ENCODE results near the gene ITPR2.
"Not testable (repeated sequence)": the region's sequence is repeated elsewhere in the genome, so short reads cannot be mapped to it uniquely, and the experiment has no call there.

ITPR2 gene

DNA sequence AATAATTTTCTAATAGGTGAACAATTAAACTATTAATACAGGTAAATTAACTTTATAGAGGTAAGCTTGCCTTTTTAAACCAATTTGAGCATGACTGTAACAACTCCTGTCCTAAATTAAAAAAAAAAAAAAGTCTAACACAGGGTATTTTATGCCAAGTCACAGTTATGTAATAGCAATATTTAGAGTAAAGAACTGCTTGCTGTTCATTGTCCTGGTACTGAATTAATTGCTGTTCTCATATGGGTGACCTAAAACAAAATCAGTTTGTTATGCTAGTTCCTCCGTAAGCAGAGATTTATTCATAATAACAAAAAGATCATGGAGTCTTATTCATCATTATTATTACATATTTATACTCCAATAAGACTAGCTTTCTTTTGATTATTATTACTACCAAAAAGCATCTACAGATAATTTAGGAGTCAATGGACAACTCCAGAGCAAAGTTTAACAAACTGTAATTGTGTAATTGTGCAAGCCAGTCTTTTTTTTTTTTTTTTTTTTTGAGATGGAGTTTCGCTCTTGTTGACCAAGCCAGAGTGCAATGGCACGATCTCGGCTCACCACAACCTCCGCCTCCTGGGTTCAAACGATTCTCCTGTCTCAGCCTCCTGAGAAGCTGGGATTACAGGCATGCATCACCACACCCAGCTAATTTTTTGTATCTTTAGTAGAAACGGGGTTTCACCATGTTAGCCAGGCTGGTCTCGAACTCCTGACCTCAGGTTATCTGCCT is 98.3 kb downstream of the ITPR2 start:
- TF ChIP-seq, protein P1, sequence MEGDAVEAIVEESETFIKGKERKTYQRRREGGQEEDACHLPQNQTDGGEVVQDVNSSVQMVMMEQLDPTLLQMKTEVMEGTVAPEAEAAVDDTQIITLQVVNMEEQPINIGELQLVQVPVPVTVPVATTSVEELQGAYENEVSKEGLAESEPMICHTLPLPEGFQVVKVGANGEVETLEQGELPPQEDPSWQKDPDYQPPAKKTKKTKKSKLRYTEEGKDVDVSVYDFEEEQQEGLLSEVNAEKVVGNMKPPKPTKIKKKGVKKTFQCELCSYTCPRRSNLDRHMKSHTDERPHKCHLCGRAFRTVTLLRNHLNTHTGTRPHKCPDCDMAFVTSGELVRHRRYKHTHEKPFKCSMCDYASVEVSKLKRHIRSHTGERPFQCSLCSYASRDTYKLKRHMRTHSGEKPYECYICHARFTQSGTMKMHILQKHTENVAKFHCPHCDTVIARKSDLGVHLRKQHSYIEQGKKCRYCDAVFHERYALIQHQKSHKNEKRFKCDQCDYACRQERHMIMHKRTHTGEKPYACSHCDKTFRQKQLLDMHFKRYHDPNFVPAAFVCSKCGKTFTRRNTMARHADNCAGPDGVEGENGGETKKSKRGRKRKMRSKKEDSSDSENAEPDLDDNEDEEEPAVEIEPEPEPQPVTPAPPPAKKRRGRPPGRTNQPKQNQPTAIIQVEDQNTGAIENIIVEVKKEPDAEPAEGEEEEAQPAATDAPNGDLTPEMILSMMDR (IDR thresholded peaks at IDR 0.05; ENCODE audit: low read depth, low read length) = no peak
- no peak overlapping the region for H3K4me3 ChIP-seq (ENCODE audit: low read depth, low read length)

DNA sequence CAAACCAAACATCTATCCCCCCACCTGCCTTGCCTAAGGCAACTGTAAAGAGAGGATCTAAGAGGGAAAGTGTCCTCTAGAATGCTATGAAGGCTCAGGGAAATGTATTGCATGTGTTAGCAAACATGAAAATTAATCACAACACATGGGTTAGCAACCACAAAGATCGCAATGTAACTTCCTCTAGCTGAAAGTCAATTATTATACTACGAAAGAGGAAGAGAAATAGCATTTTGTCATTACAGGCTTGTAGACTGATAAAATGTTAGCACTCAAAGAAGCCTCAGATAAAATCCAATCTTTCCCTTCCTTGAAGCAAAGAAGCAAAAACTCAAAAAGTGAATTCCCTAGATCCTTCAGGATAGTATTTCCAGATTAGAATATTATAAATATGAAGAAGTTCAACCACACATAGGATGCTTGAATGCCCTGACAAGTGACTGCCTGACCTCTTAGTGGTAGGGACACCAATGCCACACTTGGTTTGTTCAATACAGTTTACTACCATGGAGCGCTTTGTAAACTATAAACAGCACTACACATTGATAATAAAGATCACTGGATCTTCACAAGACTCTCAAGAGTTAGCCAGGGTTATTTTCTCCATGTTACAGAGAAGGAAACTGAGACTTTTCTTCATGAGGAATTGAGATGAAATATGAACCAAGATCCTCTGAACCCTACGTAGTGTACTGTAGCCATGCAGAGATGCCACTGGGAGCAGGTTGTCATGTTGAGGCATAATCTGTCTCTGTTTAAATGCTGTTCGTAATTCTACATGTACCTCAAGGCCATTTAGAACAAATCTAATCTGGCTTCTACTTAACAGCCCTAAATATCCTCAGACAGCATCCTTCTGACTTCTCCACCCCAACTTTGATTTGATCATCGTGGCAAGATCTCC is 100.7 kb downstream of the ITPR2 start:
- no peak overlapping the region for H3K4me3 ChIP-seq (ENCODE audit: low read depth, low read length)
- TF ChIP-seq, protein P1 (IDR thresholded peaks at IDR 0.05; ENCODE audit: low read depth, low read length) = no peak

DNA sequence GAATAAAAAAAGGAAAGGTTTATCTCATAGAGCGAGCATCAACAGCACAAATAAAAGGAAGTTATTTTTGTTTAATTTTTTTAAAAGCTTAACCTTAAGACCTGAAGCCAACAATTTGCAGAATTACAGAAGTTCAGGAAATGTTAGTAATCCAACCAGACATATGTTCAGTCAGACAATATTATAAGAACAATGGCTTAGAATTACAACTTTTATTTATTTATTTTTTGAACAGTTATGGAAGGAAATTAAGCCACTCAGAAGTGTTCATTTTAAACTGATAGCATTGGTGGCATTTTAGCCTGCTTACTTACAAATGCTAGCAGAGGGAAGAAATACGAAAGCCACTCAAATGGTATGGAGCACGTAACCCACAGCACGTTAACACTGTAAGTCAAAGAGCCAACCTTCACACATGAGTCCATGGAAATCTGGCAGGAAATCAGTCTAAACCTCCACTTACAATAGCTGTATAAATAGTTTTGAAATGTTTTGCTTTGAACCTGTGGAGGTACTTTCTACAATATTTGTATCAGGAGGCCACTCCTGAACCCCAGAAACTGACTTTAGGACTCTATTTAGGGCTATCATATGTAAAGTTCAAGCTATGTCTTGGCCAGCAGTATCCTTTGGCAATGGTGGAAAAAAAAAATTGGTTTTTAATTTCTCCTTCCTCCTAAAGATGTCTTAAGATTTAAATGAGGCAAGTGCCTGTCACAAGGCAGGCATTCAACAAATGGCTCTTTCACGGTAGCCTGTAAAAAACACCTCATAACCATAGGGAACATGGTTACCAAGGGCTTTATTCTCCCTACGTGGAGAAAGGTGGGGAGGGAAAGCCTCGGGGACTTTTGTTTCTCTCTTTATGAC is 102.3 kb downstream of the ITPR2 start:
- TF ChIP-seq, protein P1 (IDR thresholded peaks at IDR 0.05; ENCODE audit: low read depth, low read length) = no peak
- H3K4me3 ChIP-seq (ENCODE audit: low read depth, low read length) = no peak overlapping the region

DNA sequence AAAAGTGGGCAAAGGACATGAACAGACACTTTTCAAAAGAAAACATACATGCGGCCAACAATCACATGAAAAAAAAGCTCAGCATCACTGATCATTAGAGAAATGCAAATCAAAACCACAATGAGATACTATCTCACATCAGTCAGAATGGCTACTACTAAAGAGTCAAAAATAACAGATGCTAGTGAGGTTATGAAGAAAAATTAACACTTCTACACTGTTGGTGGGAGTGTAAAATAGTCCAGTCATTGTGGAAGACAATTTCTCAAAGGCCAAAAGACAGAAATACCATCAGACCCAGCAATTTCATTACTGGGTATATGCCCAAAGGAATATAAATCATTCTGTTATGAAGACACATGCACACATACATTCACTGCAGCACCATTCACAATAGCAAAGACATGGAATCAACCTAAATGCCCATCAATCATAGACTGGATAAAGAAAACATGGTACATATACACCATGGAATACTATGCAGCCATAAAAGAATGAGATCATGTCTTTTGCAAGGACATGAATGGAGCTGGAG is 103.8 kb downstream of the ITPR2 start:
- H3K4me3 ChIP-seq (ENCODE audit: low read depth, low read length) = not testable (repeated sequence)

DNA sequence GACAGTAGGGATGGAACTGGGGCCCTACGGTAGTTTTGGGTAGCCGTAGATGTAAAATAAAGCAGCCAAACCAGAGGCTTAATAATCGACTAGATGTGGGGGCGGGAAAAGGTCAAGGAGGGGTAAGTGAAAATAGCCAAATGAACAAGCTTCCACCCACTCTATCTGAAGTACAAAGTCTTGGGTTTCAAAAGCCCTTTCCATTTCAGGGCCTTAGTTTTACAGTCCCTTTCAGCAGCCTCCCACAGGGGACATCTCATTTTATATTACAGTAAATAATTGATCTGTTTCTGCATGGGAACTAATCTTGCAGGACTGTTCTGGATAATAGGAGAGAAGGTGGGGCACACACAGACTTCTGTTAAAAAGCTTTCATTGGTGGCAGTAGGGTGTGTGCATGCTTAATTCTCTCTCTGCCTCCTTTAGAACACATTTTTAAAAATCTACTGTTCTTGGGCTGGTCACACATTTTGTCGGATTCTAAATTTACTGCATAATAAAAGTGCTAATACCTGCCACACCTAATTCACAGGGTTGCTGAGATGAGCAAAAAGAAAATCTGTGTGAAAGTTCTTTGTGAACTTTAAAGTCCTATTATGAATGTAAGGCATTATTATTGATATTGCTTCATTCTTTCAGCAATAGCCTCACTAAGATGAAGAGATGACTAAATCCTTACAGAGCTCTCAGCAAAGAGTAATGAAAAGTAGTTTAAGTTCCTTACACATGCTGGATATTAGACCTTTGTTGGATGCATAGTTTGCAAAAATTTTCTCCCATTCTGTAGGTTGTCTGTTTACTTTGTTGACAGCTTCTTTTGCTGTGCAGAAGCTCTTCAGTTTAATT is 104.6 kb downstream of the ITPR2 start:
- TF ChIP-seq, protein P1 (IDR thresholded peaks at IDR 0.05; ENCODE audit: low read depth, low read length) = no peak
- no peak overlapping the region for H3K4me3 ChIP-seq (ENCODE audit: low read depth, low read length)

DNA sequence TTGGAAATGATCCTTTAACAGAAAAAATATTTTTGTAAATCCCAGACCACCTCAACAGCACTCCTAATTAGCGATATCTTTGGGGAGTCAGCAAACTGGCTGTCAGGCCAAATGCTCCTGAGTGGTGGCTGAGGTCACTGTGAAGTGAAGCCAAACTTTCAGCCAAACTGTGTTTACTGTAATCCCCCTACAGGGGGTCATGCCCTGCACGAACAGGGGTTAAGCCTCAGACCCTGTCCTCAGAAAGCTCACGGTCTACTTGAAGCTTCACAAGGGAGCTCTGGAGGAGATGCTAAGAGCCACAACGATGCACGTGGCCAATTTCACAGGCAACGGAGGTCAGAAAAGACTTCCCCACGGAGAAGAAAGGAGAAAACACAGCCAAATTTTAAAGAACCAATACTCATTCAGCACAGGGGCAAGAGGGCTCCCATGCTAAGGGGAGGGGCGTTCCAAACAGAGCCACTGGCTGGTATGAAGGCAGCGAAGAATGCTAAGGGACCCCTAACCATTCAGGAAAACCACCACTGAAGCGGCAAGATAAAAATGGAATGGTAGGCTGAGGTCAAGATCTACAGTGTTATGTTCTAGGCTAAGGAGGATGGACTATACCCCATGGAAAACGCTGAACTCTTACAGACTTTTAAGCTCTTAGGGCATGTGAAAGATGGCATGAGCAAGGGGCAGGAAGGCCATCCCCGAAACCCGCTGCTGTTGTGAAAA is 105.4 kb downstream of the ITPR2 start:
- no peak overlapping the region for H3K4me3 ChIP-seq (ENCODE audit: low read depth, low read length)
- TF ChIP-seq, protein P1 (IDR thresholded peaks at IDR 0.05; ENCODE audit: low read depth, low read length) = no peak
